Suppressor macrophage treated with lipopolysaccharide for 1 hour (primary cell): ENCODE data around the gene TOLLIP.
"Not testable (repeated sequence)": the region's sequence is repeated elsewhere in the genome, so short reads cannot be mapped to it uniquely, and the experiment has no call there.

Experiments used
- DNase-seq, 3 donors: peaks; one replicate each; pipeline ENCODE4 v3.0.0-alpha.2; 2020 to 2022

Gene TOLLIP

DNA sequence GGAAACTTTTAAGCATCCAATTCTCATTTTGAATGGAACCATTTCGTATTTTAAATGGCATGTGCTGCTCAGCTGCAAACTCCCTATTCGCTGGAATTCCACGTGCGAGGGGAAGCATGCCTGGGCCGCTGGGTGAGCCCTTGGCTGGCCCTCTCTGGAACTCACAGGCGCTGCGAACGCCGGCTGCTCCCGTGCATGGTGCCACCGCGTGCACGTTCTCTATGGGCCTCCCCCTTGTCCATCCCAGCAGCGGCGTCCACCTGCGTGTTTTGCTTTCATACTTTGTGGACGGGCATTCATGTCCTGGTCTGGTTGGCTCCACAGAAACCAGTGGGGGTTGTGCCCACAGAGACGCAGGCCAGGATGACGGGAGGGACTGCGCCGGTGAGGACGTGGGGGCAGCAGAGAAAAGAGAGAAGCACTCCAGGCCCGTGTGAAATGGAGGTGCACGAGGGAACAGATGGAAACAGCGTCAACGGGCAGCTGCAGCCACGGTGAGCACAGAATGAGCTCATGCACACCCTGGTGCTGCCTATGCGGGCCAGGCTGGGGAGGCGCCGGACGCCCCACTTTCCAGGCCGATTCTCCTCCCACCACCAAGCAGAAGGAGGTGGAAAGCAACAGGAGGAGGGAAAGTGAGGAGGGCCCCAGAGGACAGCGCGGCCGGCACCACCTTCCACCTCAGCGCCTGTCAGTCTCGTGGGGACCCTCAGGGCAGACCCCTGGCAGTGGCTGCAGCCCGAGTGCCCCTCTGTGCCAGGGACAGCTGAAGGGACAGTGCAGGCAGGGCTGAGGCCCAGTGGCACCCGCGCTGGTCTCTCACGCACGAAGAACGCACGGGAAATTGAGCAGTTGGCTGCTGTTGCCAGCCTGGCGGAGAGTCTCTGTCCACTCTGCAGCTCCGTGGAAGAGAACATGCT, 29.1 kb downstream of the TOLLIP start:
- DNase-seq = no peak

DNA sequence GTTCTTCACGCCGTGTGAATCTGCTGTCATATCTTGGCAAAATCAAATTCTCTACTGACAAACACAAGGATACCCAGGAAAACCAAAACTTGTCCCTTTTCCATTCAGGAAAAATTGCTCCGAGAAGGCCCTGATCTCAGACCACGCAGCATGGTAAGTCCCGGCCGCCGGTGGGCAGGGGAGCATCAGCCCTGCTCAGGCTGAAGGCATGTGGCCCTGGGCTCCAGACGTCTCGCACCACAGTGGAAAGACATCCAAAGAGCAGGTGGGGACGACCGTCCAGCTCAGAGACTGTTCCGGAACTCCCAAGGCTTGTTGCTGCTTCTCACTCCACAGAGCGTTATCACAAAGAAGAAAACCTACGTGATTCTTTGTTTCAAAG, 29.8 kb downstream of the TOLLIP start:
- no peak for DNase-seq

DNA sequence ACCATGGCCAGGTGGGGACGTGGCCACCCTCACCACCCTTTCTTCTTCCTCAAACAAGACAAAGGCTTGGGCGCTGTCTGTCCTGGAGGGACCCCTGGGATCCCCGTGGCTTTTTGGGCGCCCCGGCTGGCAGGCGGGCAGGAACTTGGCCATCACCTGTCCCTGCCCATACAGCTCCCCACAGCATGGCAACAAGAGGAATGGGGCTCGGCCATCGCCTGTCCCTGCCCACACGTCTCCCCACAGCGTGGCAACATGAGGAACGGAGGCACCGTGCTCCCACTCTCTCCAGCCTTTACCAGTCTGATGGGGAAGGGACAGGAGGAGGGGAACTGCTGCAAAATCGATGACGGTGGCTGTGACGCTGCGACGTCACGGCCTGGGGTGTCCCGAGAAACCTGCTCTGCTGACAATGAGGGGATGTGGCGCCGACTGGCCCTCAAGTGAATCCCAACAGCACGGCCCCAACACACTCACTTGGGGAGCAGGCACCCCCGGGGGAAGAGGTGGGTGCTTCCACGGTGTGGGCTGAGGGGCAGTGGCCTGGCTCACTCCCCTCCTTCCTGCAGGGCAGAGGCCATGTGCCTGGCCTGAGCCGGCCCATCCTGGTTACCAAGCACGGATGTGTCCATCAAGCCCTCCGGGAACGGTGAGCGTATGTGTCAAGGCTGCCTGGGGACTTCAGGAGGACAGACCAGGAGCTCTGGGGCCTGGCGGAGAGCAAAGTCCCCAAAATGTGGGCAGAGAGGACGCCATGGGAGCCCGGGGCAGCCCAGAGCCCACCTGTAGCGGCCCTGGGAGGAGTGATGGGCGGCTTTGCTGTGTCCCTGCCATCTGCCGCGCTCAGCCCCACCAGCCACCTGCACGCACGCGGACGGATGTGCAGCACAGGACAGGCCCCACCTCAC, 30.4 kb downstream of the TOLLIP start:
- DNase-seq = no peak

DNA sequence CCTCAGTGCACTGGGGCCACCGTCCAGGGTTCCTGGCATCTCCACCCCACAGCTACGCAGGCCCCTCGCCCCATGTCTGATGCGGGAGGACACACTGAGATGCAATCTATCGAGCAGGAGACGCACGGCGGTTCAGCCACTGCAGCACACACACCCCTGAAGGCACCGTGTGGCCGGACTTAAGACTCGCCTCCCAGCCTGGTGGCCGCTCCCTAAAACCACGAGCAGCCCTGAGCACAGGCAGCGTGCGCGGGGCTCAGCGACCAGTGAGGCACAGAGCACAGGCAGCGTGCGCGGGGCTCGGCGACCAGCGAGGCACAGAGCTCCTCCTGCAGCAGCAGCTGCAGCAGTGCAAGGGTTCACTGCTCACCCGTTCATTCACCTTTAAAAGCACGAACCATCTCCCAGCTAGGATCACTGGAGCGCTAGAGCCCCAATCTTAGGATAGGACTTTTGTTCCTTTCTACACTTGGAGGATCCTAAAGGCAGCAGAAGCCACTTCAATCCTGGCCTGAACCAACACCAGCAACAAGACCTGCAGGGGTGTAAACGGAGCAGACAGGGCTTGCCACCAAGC, 31.4 kb downstream of the TOLLIP start:
- DNase-seq = no peak

DNA sequence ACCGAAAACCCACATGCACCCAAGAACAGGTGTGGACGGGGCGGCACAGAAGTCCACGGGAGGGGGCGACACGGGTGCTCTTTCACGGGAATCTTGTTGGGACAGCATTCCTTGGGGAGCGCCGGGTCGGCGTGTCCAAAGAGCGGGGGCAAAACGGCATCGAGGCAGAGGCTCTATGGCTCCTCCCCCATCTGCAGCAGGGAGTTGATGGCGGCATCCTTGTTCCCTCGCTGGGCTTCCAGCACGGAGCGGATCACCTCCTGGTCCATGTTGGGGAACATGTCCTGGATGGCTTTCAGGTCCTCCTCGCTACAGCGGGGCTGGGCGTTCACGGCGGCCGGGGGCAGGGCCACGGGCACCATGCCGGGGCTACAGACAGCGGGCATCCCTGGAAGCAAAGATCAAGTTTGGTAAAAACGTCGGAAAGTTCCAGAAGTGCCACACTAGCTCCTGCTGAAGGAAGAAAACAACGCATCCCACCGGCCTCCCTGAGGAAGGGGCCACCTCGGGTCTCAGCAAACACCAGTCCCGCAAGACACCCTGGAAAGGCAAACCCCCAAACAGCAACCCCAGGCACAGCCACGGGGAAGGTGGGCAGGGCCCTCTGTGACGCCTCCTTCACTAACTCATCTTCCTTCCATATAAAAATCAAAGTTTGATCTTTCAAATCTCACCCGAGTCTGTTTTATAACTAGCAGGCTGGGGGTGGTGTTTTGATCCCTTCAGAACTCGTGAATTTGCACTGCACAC, 32.4 kb downstream of the TOLLIP start:
- DNase-seq = no peak

DNA sequence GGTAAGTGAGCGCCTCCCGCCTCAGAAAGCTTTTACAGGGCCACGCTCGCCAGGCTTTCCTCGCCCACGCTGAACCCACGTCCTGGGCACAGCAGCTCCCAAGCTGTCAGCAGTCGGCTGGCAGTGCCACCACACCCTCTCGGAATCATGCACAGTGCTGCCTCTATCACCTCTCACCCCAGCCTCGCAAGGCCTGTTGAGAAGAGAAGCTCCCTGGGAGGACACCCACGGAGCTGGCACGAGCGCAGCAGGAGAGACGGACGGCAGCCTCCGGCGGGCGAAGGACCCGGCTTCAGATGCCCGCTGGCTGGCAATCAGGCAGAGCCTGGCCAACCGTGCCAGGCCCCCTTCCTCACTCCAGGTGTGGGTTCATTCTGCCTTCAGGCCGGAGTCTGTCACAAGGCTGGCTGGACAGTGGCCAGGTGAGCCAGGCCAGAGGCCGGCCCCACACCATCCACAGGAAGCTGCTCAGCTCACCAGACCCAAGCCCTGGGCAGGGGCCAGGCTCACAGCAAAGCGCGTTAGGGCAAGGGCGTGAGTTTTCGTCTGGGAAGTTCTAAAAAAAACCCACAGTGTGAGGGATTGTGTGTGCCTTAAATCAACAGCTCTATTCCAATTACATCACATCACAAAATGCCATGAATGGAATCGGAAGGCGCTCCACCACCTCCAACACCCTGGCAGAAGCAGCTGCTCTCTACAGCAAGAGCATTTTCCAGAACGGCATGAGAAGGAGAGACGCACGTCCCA, 33.2 kb downstream of the TOLLIP start:
- no peak for DNase-seq

DNA sequence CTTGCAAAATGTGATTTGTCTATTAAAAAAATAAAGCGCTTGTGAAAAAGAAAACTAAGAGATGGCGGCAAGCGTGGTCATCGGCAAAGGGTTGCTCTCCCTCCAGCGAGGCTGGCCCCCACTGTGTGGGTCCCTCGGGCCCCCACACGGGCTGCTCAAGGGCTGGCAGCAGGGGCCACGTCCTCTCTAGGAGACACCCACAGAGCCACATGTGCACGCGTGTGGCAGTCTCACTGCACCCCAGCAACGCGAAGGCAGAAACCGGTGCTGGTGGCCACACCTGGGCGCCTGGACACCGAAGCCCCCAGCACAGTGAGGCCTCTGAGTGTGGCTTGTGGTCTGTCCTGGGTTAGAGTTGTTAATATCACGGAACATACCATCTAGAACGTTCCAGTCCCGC, 34.4 kb downstream of the TOLLIP start:
- no peak for DNase-seq

DNA sequence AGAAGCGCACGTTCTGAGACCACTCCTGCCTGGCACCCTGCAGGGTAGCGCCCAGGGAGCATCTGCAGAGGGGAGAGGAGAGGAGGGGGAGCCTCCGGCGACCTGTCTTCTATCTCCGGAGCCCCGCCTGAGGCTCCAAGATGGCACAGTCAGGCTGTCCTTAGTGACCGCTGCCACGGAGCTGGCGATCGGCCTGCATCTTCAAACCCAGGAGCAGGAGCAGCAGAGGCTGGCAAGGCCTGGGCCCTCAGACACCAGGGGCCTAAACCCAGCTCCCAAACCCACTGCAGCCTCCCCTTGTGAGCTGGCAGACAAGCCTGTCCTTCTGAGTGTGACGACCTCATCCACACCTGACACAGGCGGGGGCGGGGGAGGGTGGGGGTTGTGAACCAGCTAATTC, 34.9 kb downstream of the TOLLIP start:
- no peak for DNase-seq

DNA sequence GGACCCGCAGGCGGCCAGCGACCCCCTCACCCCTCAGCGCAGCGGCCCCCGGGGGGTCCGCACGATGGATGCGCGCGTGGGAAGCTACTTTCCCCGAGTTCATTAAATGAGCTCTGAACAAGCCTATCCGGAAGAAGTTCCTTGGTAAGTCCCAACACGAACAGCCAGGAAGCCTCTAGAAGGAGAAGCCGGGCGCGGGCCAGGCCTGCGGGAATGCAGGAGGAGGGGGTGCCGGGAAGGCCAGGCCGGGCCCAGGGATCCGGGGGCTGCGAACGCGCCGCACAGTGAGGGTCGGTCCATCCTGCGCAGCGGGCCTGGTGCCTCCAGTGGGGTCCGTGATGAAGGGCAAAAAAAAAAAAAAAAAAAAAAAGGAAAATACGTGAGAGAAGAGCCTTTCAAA, 36.9 kb downstream of the TOLLIP start:
- DNase-seq = no peak

DNA sequence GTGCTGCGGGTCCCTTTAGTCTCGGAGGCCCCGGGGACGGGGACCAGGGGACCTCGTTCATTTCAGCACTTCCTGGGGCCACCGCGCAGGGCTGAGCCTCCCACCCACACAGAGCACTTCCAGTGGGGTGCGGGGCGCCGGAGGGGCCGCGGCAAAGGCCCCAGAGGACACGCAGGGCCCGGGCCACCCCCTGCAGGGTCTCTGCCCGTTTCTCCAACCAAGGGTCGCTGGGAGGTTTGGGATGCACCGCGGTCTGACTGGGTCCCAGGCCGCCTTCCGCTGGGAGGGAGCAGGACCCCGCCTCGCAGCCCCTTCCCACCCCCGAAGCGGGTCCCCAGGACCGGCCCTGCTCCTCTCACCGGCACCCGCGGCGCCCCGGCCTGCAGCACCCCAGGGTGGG, 37.5 kb downstream of the TOLLIP start:
- DNase-seq = no peak

DNA sequence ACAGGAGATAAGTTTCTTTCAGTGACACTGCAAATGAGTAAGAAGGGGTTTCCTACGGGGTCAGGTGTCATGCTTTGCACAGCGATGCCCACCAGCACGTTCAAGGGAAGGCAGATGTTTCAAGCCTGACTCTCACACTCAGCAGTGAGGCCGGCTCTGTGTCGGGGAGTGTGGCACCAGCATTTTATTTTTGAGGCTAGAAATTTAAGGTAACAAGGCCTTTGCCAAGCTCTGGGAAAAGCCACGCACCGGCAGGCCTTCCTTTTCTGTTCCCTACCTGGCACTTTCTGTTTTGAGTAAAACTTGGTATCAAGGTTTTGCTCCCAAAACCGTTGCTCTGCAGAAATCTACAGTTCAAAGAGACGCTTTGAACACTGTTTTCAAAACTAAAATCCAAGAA, 38.0 kb downstream of the TOLLIP start:
- DNase-seq = no peak

DNA sequence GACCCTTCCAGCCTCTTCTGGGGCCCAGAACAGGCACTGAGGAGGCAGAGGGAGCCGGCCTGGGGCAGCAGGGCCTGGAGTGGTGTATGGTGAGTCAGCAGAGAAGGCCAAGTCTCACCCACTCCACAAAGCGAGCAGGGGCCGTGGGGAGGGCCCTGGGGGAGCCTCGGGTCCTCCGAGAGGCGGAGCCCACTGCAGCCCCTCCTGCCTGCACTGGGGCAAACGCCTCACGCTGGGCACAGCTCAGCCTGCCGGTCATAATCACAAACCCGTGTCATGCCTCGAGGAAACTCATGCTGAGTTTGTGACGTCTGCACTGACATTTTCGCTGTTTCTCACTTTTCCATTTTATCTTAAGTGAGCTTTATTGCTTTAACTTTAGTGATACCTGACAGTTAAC, 38.4 kb downstream of the TOLLIP start:
- no peak for DNase-seq

DNA sequence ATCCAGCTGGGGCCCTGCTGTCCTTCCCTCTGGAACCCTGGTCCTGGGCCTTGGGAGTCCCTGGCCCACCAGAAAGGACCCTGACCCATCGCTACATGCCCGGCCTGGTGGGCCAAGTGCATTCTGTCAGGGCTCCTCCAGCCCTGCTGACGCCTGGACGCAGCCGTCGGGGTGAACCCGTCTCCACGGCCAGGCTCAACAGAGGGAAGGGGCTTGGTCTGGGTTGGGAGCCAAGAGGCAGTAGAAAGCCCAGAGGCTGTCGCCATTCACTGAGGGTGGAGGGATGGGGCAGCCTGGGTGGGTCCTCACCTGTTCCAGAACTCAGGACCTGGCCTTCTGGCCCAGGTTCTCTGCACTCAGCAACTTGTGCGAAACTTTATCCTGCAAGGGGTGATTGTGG, 39.0 kb downstream of the TOLLIP start:
- no peak for DNase-seq

DNA sequence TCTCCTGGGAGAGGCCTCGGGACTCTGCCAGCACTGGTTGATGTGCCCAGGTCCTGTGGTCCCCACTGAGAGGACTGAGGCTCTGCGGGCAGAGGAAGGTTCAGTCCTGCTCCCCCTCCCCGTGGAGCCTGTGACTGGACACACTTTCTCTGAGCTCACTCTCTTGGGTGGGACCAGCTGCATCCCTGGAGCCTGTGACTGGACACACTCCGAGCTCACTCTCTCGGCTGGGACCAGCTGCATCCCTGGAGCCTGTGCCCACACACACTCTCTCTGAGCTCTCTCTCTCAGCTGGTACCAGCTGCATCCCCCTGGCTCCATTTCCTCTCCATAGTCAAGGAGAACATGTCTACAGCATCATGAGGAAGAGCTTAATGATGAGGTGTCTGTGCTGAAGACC, 39.5 kb downstream of the TOLLIP start:
- no peak for DNase-seq

DNA sequence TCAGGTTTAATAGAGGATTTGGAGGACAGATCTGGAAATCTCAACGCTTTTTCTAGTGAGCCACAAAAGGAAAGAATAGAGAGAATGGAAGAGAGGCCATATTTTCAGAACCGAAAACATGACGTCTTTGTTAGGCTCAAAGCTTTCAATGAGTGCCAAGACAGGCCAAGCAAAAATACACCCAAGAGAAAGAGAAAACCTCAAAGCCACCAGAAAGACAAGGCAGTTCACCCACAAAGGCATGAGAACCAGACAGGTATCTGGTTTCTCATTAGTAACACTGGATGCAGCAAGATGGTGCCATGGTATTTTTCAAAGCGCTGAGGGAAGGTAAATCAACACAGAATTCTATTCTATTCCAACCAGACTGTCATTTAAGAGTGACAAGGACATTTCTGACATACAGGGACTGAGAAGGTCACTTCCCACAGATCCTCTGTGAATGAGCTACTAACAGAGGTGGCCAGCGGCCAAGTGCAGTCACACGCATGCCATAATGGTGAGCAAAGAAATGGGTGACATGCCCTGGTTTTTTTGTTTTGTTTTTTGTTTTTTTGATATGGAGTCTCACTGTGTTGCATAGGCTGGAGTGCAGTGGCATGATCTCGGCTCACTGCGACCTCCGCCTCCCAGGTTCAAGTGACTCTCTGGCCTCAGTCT, 41.9 kb downstream of the TOLLIP start:
- no peak for DNase-seq

DNA sequence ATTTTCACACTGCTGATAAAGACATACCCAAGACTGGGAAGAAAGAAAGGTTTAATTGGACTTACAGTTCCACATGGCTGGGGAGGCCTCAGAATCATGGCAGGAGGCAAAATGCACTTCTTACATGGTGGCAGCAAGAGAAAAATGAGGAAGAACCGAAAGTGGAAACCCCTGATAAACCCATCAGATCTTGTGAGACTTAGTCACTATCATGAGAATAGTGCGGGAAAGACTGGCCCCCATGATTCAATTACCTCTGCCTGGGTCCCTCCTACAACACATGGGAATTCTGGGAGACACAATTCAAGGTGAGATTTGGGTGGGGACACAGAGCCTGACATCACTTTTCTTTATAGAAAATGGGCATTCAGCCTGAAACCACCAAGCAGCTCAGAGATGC, 42.5 kb downstream of the TOLLIP start:
- DNase-seq = peak; percentile 56 to 66 (median 63)

DNA sequence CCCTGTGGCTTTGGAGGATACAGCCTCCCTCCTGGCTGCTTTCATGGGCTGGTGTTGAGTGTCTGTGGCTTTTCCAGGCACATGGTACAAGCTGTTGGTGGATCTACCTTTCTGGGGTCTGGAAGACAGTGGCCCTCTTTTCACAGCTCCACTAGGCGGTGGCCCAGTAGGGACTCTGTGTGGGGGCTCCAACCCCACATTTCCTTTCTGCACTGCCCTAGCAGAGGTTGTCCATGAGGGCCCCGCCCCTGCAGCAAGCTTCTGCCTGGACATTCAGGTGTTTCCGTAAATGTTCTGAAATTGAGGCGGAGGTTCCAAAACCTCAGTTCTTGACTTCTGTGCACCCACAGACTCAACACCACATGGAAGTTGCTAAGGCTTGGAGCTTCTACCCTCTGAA, 44.0 kb downstream of the TOLLIP start:
- not testable (repeated sequence) for DNase-seq

DNA sequence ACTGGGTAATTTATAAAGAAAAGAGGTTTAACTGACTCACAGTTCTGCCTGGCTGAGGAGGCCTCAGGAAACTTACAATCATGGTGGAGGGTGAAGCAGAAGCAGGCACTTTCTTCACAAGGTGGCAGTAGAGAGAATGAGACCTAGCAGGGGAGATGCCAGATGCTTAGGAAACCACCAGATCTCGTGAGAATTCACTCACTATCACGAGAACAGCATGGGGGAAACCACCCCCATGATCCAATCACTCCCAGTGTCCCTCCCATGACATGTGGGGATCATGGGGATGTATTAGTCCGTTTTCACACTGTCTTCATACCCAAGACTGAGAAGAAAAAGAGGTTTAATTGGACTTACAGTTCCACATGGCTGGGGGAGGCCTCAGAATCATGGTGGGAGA, 45.0 kb downstream of the TOLLIP start:
- peak; percentile 74 to 78 (median 77) for DNase-seq

DNA sequence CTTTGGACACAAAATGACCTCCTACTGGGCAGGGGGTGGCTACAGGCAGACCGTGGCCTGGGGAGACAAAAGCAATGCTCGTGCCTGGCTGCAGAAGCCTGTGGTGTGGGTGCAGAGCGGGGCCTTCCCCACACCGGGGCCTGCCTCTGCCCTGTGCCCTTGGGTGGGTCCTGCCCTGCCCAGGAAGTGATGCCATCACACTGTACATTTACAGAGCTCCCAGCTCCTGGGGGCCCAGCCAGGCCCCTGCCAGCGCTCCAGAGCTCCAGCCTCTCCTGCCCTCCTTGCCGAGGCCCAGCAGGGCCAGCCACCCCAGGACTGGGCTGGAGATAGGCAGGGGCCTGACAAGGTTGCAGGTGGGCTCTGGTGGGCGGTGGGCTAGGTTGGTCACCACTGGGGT, 46.4 kb downstream of the TOLLIP start:
- peak in 2 of 3 donors; percentile 21 to 35 for DNase-seq

DNA sequence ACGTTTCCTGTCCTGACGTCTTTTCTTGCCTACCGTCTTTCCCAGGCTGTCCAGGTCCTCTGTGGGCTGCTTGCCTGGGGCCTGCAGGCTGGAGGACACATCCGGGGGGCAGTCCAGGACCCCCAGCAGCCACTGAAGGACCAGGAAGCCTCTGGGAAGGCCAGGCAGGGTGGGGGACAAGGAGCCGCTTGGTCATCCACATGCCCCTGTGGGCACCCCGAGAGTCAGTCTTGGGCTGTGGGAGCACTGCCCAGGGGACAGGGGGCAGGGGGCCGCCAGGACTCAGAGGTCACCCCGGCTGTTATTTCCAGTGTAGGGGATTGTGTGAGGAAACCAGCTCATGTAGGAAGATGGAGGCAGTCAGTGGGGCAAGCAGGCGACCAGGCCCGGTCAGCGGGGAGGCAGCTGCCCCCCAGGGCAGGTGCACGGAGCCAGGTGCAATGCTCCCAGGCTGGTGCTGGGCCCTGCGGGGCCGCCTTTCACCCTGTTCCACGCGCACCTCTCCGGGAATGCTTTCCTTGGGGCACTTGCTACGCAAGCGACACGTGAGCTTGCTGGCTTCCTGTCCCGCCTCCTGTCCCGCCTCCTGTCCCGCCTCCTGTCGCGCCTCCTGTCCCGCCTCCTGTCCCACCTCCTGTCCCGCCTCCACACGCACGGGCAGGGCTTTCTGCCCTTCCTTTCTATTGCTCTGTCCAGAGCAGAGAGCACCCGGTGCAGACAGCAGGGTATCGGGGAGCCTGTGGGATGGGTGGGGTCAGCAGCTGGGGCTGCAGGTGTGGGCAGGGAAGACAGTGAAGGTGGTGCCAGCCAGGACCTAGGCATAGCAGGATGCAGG, 47.0 kb downstream of the TOLLIP start:
- peak; percentile 83 to 93 (median 88) for DNase-seq
